CD14-positive monocyte (primary cell): ENCODE data around the gene ABTB2. TPM values are rescaled to one million over a fixed set of nuclear protein-coding genes. Genes with fewer than 3 reads are reported as not detected.
A peak's percentile ranks its signal among the peaks of the same experiment; 100 is the strongest.

ENCODE experiments used
- DNase-seq, 3 donors: peaks; one replicate each; pipeline ENCODE4 v3.0.0-alpha.2; 2011 to 2022
- H2AFZ ChIP-seq: 2 replicates; pipeline ENCODE4 v1.6.0; 2012; ENCODE audit warnings: mild to moderate bottlenecking, low read depth, low read length, inconsistent platforms; ENCODE audit not compliant: insufficient read depth, poor library complexity, severe bottlenecking
- H3K27ac ChIP-seq, 2 donors: 1 replicate in 1 of 2; 2 replicates in 1 of 2; pipeline ENCODE4 v1.5.1; 2012 to 2013; ENCODE audit warnings: low read length in 2 of 2, control low read depth in 1 of 2, inconsistent platforms in 1 of 2, low read depth in 1 of 2, mild to moderate bottlenecking in 1 of 2
- H3K27me3 ChIP-seq, 2 donors: one replicate each; pipeline versions ENCODE4 v1.6.0 to v1.6.1; 2011 to 2013; ENCODE audit warnings: low read length in 2 of 2; ENCODE audit not compliant: control insufficient read depth in 2 of 2, insufficient read depth in 2 of 2
- H3K36me3 ChIP-seq, 2 donors: replicated peaks in 1 of 2; 1 replicate in 1 of 2; 2 replicates in 1 of 2; pipeline versions ENCODE4 v1.5.1 to v1.6.1; 2012 to 2013; ENCODE audit warnings: low read length in 2 of 2, control low read depth in 1 of 2, inconsistent platforms in 1 of 2, mild to moderate bottlenecking in 1 of 2; ENCODE audit not compliant: insufficient read depth in 2 of 2, control insufficient read depth in 1 of 2
- H3K4me1 ChIP-seq, 2 donors: 1 replicate in 1 of 2; 2 replicates in 1 of 2; pipeline versions ENCODE4 v1.5.1 to v1.6.1; 2012 to 2013; ENCODE audit warnings: low read length in 2 of 2, control low read depth in 1 of 2, inconsistent platforms in 1 of 2, mild to moderate bottlenecking in 1 of 2, moderate library complexity in 1 of 2; ENCODE audit not compliant: insufficient read depth in 2 of 2, control insufficient read depth in 1 of 2
- H3K4me2 ChIP-seq: replicated peaks from 2 replicates; pipeline ENCODE3; 2012; ENCODE audit warnings: low read length, moderate library complexity, mild to moderate bottlenecking; ENCODE audit not compliant: poor library complexity, severe bottlenecking; ENCODE audit errors: extremely low read depth
- H3K4me3 ChIP-seq, 3 experiments: fragments of 200-600 bp in 1 of 3; sonication (generic) in 1 of 3; replicated peaks in 1 of 3; 1 replicate in 2 of 3; 2 replicates in 1 of 3; pipeline ENCODE4 v1.5.1; 2011 to 2013; ENCODE audit warnings: low read length in 3 of 3, mild to moderate bottlenecking in 3 of 3, control low read depth in 2 of 3, low read depth in 2 of 3, inconsistent platforms in 1 of 3, moderate library complexity in 1 of 3
- H3K79me2 ChIP-seq: 2 replicates; pipeline ENCODE4 v1.6.0; 2012; ENCODE audit warnings: mild to moderate bottlenecking, control low read depth, inconsistent platforms, low read length, moderate library complexity; ENCODE audit not compliant: insufficient read depth
- H3K9ac ChIP-seq: 2 replicates; pipeline ENCODE4 v1.6.0; 2017; ENCODE audit warnings: low read length, mild to moderate bottlenecking; ENCODE audit not compliant: insufficient read depth, poor library complexity, severe bottlenecking
- H3K9me3 ChIP-seq, 2 donors: replicated peaks in 1 of 2; 1 replicate in 1 of 2; 2 replicates in 1 of 2; pipeline versions ENCODE4 v1.5.1 to v1.6.1; 2012 to 2013; ENCODE audit warnings: low read length in 2 of 2, control low read depth in 1 of 2; ENCODE audit not compliant: control insufficient read depth in 1 of 2, insufficient read depth in 1 of 2
- H4K20me1 ChIP-seq: 2 replicates; pipeline ENCODE4 v1.6.0; 2012; ENCODE audit warnings: mild to moderate bottlenecking, low read length, control low read depth, moderate library complexity; ENCODE audit not compliant: insufficient read depth
- H3K27ac Mint-ChIP-seq, 7 donors: one replicate each; pipeline ENCODE4 v1.8.0; 2020; ENCODE audit warnings: mild to moderate bottlenecking in 7 of 7, mixed read lengths in 7 of 7, moderate library complexity in 6 of 7, inconsistent platforms in 2 of 7
- H3K27me3 Mint-ChIP-seq, 3 donors: one replicate each; pipeline ENCODE4 v1.8.0; 2021 to 2022; ENCODE audit warnings: low read depth in 3 of 3, mild to moderate bottlenecking in 3 of 3, mixed read lengths in 3 of 3, moderate library complexity in 3 of 3, inconsistent platforms in 1 of 3
- H3K36me3 Mint-ChIP-seq, 2 donors: one replicate each; pipeline ENCODE4 v1.8.0; 2020; ENCODE audit warnings: mixed read lengths in 2 of 2, inconsistent platforms in 1 of 2, mild to moderate bottlenecking in 1 of 2
- H3K4me1 Mint-ChIP-seq: one replicate; pipeline ENCODE4 v1.8.0; 2020; ENCODE audit warnings: mild to moderate bottlenecking, mixed read lengths
- H3K4me3 Mint-ChIP-seq, 2 donors: one replicate each; pipeline ENCODE4 v1.8.0; 2020; ENCODE audit warnings: mild to moderate bottlenecking in 2 of 2, mixed read lengths in 2 of 2, moderate library complexity in 1 of 2
- H3K9me3 Mint-ChIP-seq, 7 donors: one replicate each; pipeline ENCODE4 v1.8.0; 2020 to 2022; ENCODE audit warnings: mixed read lengths in 7 of 7, mild to moderate bottlenecking in 6 of 7, moderate library complexity in 6 of 7, inconsistent platforms in 2 of 7
- WGBS: methylation state at CpG from one replicate; pipeline ENCODE4 v1.1.5; 2013; ENCODE audit warnings: missing lambda C conversion rate; ENCODE audit not compliant: insufficient coverage; 5-methylcytosine and 5-hydroxymethylcytosine counted together
- intact Hi-C, 2 donors: fragments of 100-400 bp; cut with micrococcal nuclease; formaldehyde crosslinking; loops; one replicate each; pipeline versions ENCODE4 v1.15.0 to v1.15.1; 2023
- polyA plus RNA-seq, 3 donors: library from polyadenylated mRNA; depleted of rRNA in 1 of 3; unstranded in 2 of 3; stranded (reverse) in 1 of 3; fragments of 300-500 nt in 2 of 3; fragments of >200 nt in 1 of 3; fragmentation: Illumina TruSeq in 2 of 3; gene quantifications; 1 replicate in 2 of 3; 2 replicates in 1 of 3; pipeline ENCODE4 v1.2.3, GENCODE V29; 2012 to 2021
- TF ChIP-seq, protein P1 (sequence below): fragments of 200-600 bp; IDR thresholded peaks from one replicate; pipeline ENCODE4 v1.8.0; 2022; ENCODE audit warnings: antibody characterized with exemption, mild to moderate bottlenecking

Gene ABTB2
- polyA plus RNA-seq, 3 donors: 0.25 to 1.7 (median 0.26) TPM

DNA sequence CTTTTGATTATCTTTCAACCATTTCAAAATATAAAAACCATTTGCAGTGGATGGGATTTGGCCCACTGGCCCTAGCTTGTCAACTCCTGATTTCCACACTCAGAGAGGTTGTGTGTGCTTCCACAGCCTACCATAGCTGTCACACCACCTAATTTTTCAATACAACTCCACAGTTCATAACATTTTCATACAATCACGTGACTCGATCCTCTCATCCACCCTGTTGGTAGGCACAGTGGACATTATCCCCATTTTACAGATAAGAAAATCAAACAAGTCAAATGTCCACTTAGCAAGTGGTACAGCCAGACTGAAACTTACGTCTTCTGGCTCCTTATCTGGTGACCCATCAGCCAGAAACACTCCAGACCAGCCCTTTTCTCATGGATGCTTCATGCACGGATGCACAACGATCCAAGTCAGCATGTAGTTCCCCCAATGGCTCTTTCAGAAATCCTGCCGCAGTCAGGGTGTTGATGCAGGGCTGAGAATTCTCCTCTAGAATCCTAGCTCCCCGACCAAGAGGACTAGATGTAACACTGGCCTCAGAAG lies 88.0 kb downstream of the ABTB2 start:
- Histone ChIP-seq H2AFZ (no peak overlapping the region), H3K79me2 (no peaks in the 10 kb centered on the region), H4K20me1 (no peaks in the 10 kb centered on the region), H3K4me3 (no peak overlapping the region), H3K36me3 (no peaks in the 10 kb centered on the region), H3K9ac (no peak overlapping the region), H3K27ac (no peak overlapping the region), H3K4me1 (peaks cover 26 to 31% of the 10 kb centered on the region in 2 donors), H3K4me2 (no peak overlapping the region), H3K27me3 (peaks cover 0 to 2% of the 10 kb centered on the region in 2 donors), H3K9me3 (no peaks in the 10 kb centered on the region)
- DNase-seq: no peak
- intact Hi-C loops: no loop called here
- TF ChIP-seq, protein P1, sequence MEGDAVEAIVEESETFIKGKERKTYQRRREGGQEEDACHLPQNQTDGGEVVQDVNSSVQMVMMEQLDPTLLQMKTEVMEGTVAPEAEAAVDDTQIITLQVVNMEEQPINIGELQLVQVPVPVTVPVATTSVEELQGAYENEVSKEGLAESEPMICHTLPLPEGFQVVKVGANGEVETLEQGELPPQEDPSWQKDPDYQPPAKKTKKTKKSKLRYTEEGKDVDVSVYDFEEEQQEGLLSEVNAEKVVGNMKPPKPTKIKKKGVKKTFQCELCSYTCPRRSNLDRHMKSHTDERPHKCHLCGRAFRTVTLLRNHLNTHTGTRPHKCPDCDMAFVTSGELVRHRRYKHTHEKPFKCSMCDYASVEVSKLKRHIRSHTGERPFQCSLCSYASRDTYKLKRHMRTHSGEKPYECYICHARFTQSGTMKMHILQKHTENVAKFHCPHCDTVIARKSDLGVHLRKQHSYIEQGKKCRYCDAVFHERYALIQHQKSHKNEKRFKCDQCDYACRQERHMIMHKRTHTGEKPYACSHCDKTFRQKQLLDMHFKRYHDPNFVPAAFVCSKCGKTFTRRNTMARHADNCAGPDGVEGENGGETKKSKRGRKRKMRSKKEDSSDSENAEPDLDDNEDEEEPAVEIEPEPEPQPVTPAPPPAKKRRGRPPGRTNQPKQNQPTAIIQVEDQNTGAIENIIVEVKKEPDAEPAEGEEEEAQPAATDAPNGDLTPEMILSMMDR: no peak
- Mint-ChIP-seq H3K27ac (no peak overlapping the region), H3K36me3 (no peaks in the 10 kb centered on the region), H3K4me1 (peaks cover 39% of the 10 kb centered on the region), H3K27me3 (peaks cover 10 to 18% (median 10%) of the 10 kb centered on the region in 3 donors), H3K4me3 (no peak overlapping the region), H3K9me3 (no peaks in the 10 kb centered on the region)
- 94% methylated on average over 6 of the region's 7 CpGs for WGBS

DNA sequence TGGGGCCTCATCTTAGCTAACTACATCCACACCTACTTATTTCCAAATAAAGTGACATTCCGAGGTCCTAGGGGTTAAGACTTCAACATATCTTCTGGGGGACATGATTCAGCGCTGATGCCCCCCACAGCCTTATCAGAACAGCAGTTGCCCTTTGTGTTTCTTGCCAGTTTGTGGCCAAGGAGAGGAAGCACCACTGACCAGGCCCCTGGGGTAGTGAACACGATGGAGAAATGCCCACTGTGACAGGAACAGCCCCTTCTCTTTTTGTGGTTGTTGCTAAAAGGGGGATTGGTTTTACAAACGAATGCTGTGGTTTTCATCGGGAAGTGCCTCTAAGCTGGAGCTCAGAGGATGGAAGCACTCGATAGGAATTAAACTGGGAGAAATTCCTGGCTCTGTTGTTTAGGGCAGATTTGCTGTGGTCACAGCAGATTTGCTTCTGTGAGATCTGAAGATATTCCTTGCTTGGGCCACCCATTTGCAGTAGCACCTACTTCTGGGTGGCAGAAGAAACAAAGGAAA lies 88.8 kb downstream of the ABTB2 start:
- DNase-seq: no peak

More for the DNA sequence above, 88.8 kb downstream of the ABTB2 start:
- intact Hi-C loops: no loop called here
- peaks cover 41% of the 10 kb centered on the region for H3K4me1 Mint-ChIP-seq
- Histone ChIP-seq H3K79me2 (no peaks in the 10 kb centered on the region), H3K9ac (peak overlapping the region; percentile 6), H3K27me3 (peaks cover 0 to 2% of the 10 kb centered on the region in 2 donors), H3K4me1 (peaks cover 26 to 31% of the 10 kb centered on the region in 2 donors), H3K4me3 (no peak overlapping the region), H4K20me1 (no peaks in the 10 kb centered on the region), H3K9me3 (no peaks in the 10 kb centered on the region), H2AFZ (no peak overlapping the region), H3K27ac (no peak overlapping the region), H3K4me2 (no peak overlapping the region), H3K36me3 (no peaks in the 10 kb centered on the region)
- H3K36me3 Mint-ChIP-seq: no peaks in the 10 kb centered on the region
- 0% methylated on average over 4 of the region's 6 CpGs for WGBS
- TF ChIP-seq, protein P1: no peak
- peaks cover 10 to 18% (median 13%) of the 10 kb centered on the region in 3 donors for H3K27me3 Mint-ChIP-seq
- H3K27ac Mint-ChIP-seq: peak overlapping the region in 1 of 7 donors; percentile 70
- no peaks in the 10 kb centered on the region for H3K9me3 Mint-ChIP-seq
- peak overlapping the region in 1 of 2 donors; percentile 55 for H3K4me3 Mint-ChIP-seq
